ENCODE measurements around the gene RASEF. TPM values are rescaled to one million over a fixed set of nuclear protein-coding genes. Genes with fewer than 3 reads are reported as not detected.

RASEF gene
- total and polyA plus RNA-seq, 10 of the 15 experiments (the other 5 are each of a cell fraction or from before 2014, with no cell fraction given) = under 0.01 to 0.04 (median 0.01) TPM; not detected in 7

GRCh38 chr9:83027153-83027891 lies 35.6 kb downstream of the RASEF start:
- ChIA-PET RAD21 (ENCODE audit: unreplicated experiment) (no interaction called here), POLR2A (no interaction called here), SMC1A (ENCODE audit: uncharacterized antibody, unreplicated experiment) (no interaction called here), CTCF (no interaction called here)
- intact Hi-C loops (cut with micrococcal nuclease; ENCODE audit: unreplicated experiment) = no loop called here
- 11% methylated on average over 5 of the region's 5 CpGs for WGBS (ENCODE audit: insufficient coverage, insufficient replicate concordance, low lambda C conversion rate, missing lambda C conversion rate)
- no peak for TF ChIP-seq RB1 (IDR thresholded peaks at IDR 0.05; ENCODE audit: borderline replicate concordance)
- no peak for TF ChIP-seq SMAD5 (IDR thresholded peaks at IDR 0.05; ENCODE audit: low read depth)
- no peak for TF ChIP-seq RELB (IDR thresholded peaks at IDR 0.05; ENCODE audit: low read depth)
- no peak for TF ChIP-seq NR2F1 (conservative IDR thresholded peaks at IDR 0.05)
- no peak for TF ChIP-seq PAX8 (IDR thresholded peaks at IDR 0.05)
- TF ChIP-seq ZBTB11 (CRISPR knock-in tag; IDR thresholded peaks at IDR 0.05) = no peak
- no peak for TF ChIP-seq TCF3 (IDR thresholded peaks at IDR 0.05; ENCODE audit: borderline replicate concordance, insufficient read depth, low read depth, low read length)
- no peak for TF ChIP-seq MYB (IDR thresholded peaks at IDR 0.05; ENCODE audit: borderline replicate concordance, low read depth, low read length)
- TF ChIP-seq CBFB (IDR thresholded peaks at IDR 0.05; ENCODE audit: low read depth) = no peak
- TF ChIP-seq ESRRA (IDR thresholded peaks at IDR 0.05; ENCODE audit: low read length) = no peak
- no peak for TF ChIP-seq TAF1 (IDR thresholded peaks at IDR 0.05; ENCODE audit: borderline replicate concordance, low read depth, low read length)
- TF ChIP-seq IKZF2 (IDR thresholded peaks at IDR 0.05) = no peak
- no peak for TF ChIP-seq WRNIP1 (IDR thresholded peaks at IDR 0.05; ENCODE audit: borderline replicate concordance, low read depth, low read length)
- no peak for TF ChIP-seq CBX3 (IDR thresholded peaks at IDR 0.05; ENCODE audit: borderline replicate concordance, low read depth)
- no peak for TF ChIP-seq SKIL (IDR thresholded peaks at IDR 0.05; ENCODE audit: low read depth, poor library complexity, severe bottlenecking)
- no peak for TF ChIP-seq ZNF217 (IDR thresholded peaks at IDR 0.05)
- TF ChIP-seq ASH2L (IDR thresholded peaks at IDR 0.05; ENCODE audit: borderline replicate concordance, low read depth) = no peak
- H2AFZ ChIP-seq (ENCODE audit: control insufficient read depth, low read depth, low read length) = no peak overlapping the region
- H3K4me3 ChIP-seq = no peak overlapping the region
- H3K4me1 ChIP-seq (ENCODE audit: control insufficient read depth, insufficient read depth, low read length) = no peaks in the 10 kb centered on the region
- H3K36me3 ChIP-seq (ENCODE audit: control insufficient read depth in 2 of 2, insufficient read depth in 2 of 2, low read length in 1 of 2) = no peaks in the 10 kb centered on the region
- H3K27ac ChIP-seq (ENCODE audit: control insufficient read depth, insufficient read depth) = no peak overlapping the region
- in situ Hi-C loops (cut with MboI) = no loop called here
- no TSS peak for BruUV-seq (replicated peaks)
- no peak overlapping the region for H3K4me2 ChIP-seq (ENCODE audit: control insufficient read depth, insufficient read depth)
- no peaks in the 10 kb centered on the region for H3K9me3 ChIP-seq (replicated peaks; ENCODE audit: control insufficient read depth, insufficient read depth, low read length)
- no peaks in the 10 kb centered on the region for H4K20me1 ChIP-seq (ENCODE audit: control insufficient read depth, insufficient read depth)
- no peak for ATAC-seq
- no peak overlapping the region for H3K9ac ChIP-seq (ENCODE audit: control insufficient read depth, insufficient read depth, low read length)
- H3K79me2 ChIP-seq (ENCODE audit: control insufficient read depth, insufficient read depth, low read length) = no peaks in the 10 kb centered on the region
- DNase-seq (ENCODE audit: low read depth, low spot score) = no peak
- H3K27me3 ChIP-seq (replicated peaks in 1 of 2; ENCODE audit: control insufficient read depth in 2 of 2, insufficient read depth in 2 of 2, low read length in 1 of 2) = no peaks in the 10 kb centered on the region
- FAIRE-seq = no peak
